Panc1 (cell line): Measurements from ENCODE around the gene PTPRK.

Source experiments
- CTCF ChIP-seq: fragments of 450-650 bp; IDR thresholded peaks from 2 replicates; pipeline ENCODE4 v1.5.1; 2017; ENCODE audit warnings: mild to moderate bottlenecking
- POLR2AphosphoS5 ChIP-seq: IDR thresholded peaks from 2 replicates; pipeline ENCODE4 v1.6.1; 2012; ENCODE audit warnings: mild to moderate bottlenecking, low read depth, low read length, moderate library complexity
- SIN3A ChIP-seq: IDR thresholded peaks from 2 replicates; pipeline ENCODE4 v1.6.1; 2012; ENCODE audit warnings: low read depth, mild to moderate bottlenecking, low read length, moderate library complexity, borderline replicate concordance; ENCODE audit not compliant: insufficient read depth

GRCh38 chr6:128204616-128205015, 315.8 kb downstream of the PTPRK start:
- TF ChIP-seq CTCF = no peak
- no peak for TF ChIP-seq POLR2AphosphoS5
- TF ChIP-seq SIN3A = no peak
